ENCODE data around the gene LILRB5. TPM values are rescaled to one million over a fixed set of nuclear protein-coding genes. Genes with fewer than 3 reads are reported as not detected.
A peak's percentile ranks its signal among the peaks of the same experiment; 100 is the strongest.
"Not testable (repeated sequence)": the region's sequence is repeated elsewhere in the genome, so short reads cannot be mapped to it uniquely, and the experiment has no call there.

LILRB5 gene
- polyA plus RNA-seq, 3 donors, result 0.14 to 1.1 (median 0.17) TPM

DNA sequence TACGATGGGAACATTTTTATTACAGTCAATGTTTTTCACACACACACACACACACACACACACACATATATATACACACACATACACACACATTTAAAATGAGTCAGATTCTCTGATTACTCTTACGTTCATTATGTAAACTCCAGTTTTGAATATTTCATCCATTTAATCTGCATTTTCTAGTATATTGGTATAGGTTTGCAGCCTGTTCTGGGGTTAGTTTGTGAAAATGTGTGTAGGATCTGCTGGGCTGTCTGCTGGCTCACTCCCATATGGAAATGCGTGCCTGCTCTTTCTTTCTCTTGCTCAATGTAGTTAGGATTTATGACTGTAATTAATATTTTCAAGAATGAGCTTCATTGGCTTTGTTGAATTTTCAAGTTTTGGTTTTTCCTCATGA lies 16.7 kb upstream of the LILRB5 start:
- Mint-ChIP-seq H3K4me3 (no peak overlapping the region), H3K27ac (peak overlapping the region; percentile 80 to 100 (median 99)), H3K27me3 (ENCODE audit: low read depth in 3 of 3) (no peaks in the 10 kb centered on the region), H3K9me3 (peaks cover 0 to 3% (median 0%) of the 10 kb centered on the region in 7 donors), H3K36me3 (peaks cover 45 to 54% of the 10 kb centered on the region in 2 donors), H3K4me1 (peaks cover 85% of the 10 kb centered on the region)
- TF ChIP-seq, protein P1, sequence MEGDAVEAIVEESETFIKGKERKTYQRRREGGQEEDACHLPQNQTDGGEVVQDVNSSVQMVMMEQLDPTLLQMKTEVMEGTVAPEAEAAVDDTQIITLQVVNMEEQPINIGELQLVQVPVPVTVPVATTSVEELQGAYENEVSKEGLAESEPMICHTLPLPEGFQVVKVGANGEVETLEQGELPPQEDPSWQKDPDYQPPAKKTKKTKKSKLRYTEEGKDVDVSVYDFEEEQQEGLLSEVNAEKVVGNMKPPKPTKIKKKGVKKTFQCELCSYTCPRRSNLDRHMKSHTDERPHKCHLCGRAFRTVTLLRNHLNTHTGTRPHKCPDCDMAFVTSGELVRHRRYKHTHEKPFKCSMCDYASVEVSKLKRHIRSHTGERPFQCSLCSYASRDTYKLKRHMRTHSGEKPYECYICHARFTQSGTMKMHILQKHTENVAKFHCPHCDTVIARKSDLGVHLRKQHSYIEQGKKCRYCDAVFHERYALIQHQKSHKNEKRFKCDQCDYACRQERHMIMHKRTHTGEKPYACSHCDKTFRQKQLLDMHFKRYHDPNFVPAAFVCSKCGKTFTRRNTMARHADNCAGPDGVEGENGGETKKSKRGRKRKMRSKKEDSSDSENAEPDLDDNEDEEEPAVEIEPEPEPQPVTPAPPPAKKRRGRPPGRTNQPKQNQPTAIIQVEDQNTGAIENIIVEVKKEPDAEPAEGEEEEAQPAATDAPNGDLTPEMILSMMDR (IDR thresholded peaks at IDR 0.05), result no peak
- no peak overlapping the region for H3K4me3 ChIP-seq (replicated peaks in 1 of 3; ENCODE audit: low read depth in 2 of 3, low read length in 3 of 3)
- H3K9ac ChIP-seq (ENCODE audit: insufficient read depth, low read length, poor library complexity, severe bottlenecking), result no peak overlapping the region
- peaks cover 43% of the 10 kb centered on the region for H4K20me1 ChIP-seq (ENCODE audit: insufficient read depth, low read length)
- H3K27me3 ChIP-seq (ENCODE audit: control insufficient read depth in 2 of 2, insufficient read depth in 2 of 2, low read length in 2 of 2), result no peaks in the 10 kb centered on the region
- peaks cover 84 to 98% of the 10 kb centered on the region in 2 donors for H3K4me1 ChIP-seq (ENCODE audit: control insufficient read depth in 1 of 2, insufficient read depth in 2 of 2, low read length in 2 of 2)
- WGBS (ENCODE audit: insufficient coverage), result 100% methylated on average over 1 of the region's 3 CpGs
- H3K27ac ChIP-seq (ENCODE audit: low read depth in 1 of 2, low read length in 2 of 2), result peak overlapping the region; percentile 52 to 94
- no peak for DNase-seq
- no peak overlapping the region for H2AFZ ChIP-seq (ENCODE audit: insufficient read depth, low read depth, low read length, poor library complexity, severe bottlenecking)
- intact Hi-C loops (cut with micrococcal nuclease), result no loop called here
- H3K9me3 ChIP-seq (replicated peaks in 1 of 2; ENCODE audit: control insufficient read depth in 1 of 2, insufficient read depth in 1 of 2, low read length in 2 of 2), result no peaks in the 10 kb centered on the region
- no peak overlapping the region for H3K4me2 ChIP-seq (replicated peaks; ENCODE audit: extremely low read depth, low read length, poor library complexity, severe bottlenecking)
- peaks cover 23% of the 10 kb centered on the region for H3K79me2 ChIP-seq (ENCODE audit: insufficient read depth, low read length)
- H3K36me3 ChIP-seq (replicated peaks in 1 of 2; ENCODE audit: control insufficient read depth in 1 of 2, insufficient read depth in 2 of 2, low read length in 2 of 2), result peaks cover 49 to 53% of the 10 kb centered on the region in 2 donors

DNA sequence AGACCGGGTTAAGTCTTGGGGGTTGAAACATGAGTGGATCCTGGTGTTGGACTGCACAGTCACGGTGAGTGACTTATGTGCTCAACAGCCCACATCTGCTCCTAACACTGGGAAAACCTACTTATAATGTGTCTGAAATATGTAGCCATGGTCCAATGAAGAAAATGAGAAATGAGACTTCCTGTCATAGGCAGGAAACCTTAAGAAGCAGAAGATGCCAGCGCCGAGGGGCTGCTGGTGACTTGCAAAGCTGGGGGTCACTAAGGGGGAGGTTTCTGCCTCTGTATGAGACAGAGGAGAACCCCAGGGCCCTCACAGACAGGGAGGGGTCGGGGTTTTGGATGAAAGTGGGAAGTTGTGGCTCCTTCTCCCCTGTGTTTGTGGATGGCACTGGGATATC lies 15.1 kb upstream of the LILRB5 start:
- H3K9me3 Mint-ChIP-seq; H3K27me3 Mint-ChIP-seq (ENCODE audit: low read depth in 3 of 3); H2AFZ ChIP-seq (ENCODE audit: insufficient read depth, low read depth, low read length, poor library complexity, severe bottlenecking); H3K9me3 ChIP-seq (replicated peaks in 1 of 2; ENCODE audit: control insufficient read depth in 1 of 2, insufficient read depth in 1 of 2, low read length in 2 of 2); H3K79me2 ChIP-seq (ENCODE audit: insufficient read depth, low read length); intact Hi-C loops (cut with micrococcal nuclease); H3K27me3 ChIP-seq (ENCODE audit: control insufficient read depth in 2 of 2, insufficient read depth in 2 of 2, low read length in 2 of 2): not testable (repeated sequence)
- Mint-ChIP-seq H3K4me3 (peak overlapping the region; percentile 67 to 73), H3K27ac (peak overlapping the region; percentile 98 to 100 (median 99)), H3K4me1 (peaks cover 84% of the 10 kb centered on the region), H3K36me3 (peaks cover 35 to 39% of the 10 kb centered on the region in 2 donors)
- Histone ChIP-seq H3K4me2 (replicated peaks; ENCODE audit: extremely low read depth, low read length, poor library complexity, severe bottlenecking) (peak overlapping the region; percentile 56), H3K4me1 (ENCODE audit: control insufficient read depth in 1 of 2, insufficient read depth in 2 of 2, low read length in 2 of 2) (peaks cover 74 to 97% of the 10 kb centered on the region in 2 donors), H3K9ac (ENCODE audit: insufficient read depth, low read length, poor library complexity, severe bottlenecking) (peak overlapping the region; percentile 54), H3K4me3 (replicated peaks in 1 of 3; ENCODE audit: low read depth in 2 of 3, low read length in 3 of 3) (peak overlapping the region in 2 of 3 experiments; percentile 11 to 63), H3K27ac (ENCODE audit: low read depth in 1 of 2, low read length in 2 of 2) (peak overlapping the region; percentile 88 to 94), H3K36me3 (replicated peaks in 1 of 2; ENCODE audit: control insufficient read depth in 1 of 2, insufficient read depth in 2 of 2, low read length in 2 of 2) (peaks cover 35 to 37% of the 10 kb centered on the region in 2 donors), H4K20me1 (ENCODE audit: insufficient read depth, low read length) (peaks cover 27% of the 10 kb centered on the region)
- DNase-seq, result peak; percentile 67 to 82 (median 75)
- WGBS (ENCODE audit: insufficient coverage), result 0% methylated on average over 3 of the region's 5 CpGs

DNA sequence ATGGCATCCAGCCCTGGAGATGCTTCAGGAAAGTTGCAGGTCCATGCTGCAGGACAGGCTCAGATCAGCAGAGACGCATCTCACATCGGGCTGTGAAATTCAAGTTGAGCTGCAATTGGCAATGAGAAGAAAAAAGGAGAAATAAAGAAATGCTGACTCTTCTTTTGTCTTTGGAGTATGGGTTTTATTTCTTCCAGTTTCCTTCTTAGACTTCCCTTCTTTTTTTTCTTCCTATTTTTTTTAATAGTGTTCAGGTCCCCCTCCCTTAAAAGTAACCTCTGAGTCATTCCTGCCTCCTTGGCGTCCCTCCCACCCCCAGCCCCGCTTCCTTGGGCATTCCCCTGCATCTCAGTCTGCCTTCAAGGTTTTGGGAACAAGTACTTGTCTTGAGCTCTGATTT lies 14.5 kb upstream of the LILRB5 start:
- Histone ChIP-seq H4K20me1 (ENCODE audit: insufficient read depth, low read length) (peaks cover 21% of the 10 kb centered on the region), H3K36me3 (replicated peaks in 1 of 2; ENCODE audit: control insufficient read depth in 1 of 2, insufficient read depth in 2 of 2, low read length in 2 of 2) (peaks cover 29 to 31% of the 10 kb centered on the region in 2 donors), H3K27ac (ENCODE audit: low read depth in 1 of 2, low read length in 2 of 2) (peak overlapping the region; percentile 88 to 94), H3K4me3 (replicated peaks in 1 of 3; ENCODE audit: low read depth in 2 of 3, low read length in 3 of 3) (peak overlapping the region in 2 of 3 experiments; percentile 32 to 63), H3K4me2 (replicated peaks; ENCODE audit: extremely low read depth, low read length, poor library complexity, severe bottlenecking) (peak overlapping the region; percentile 56), H3K9ac (ENCODE audit: insufficient read depth, low read length, poor library complexity, severe bottlenecking) (peak overlapping the region; percentile 65), H3K4me1 (ENCODE audit: control insufficient read depth in 1 of 2, insufficient read depth in 2 of 2, low read length in 2 of 2) (peaks cover 72 to 96% of the 10 kb centered on the region in 2 donors)
- WGBS (ENCODE audit: insufficient coverage), result no CpG with 5 or more reads among the region's 4 CpGs
- Mint-ChIP-seq H3K36me3 (peaks cover 29 to 33% of the 10 kb centered on the region in 2 donors), H3K4me3 (peak overlapping the region; percentile 67 to 89), H3K4me1 (peaks cover 84% of the 10 kb centered on the region), H3K27ac (peak overlapping the region; percentile 98 to 100 (median 99))
- H2AFZ ChIP-seq (ENCODE audit: insufficient read depth, low read depth, low read length, poor library complexity, severe bottlenecking); H3K79me2 ChIP-seq (ENCODE audit: insufficient read depth, low read length); intact Hi-C loops (cut with micrococcal nuclease); H3K27me3 ChIP-seq (ENCODE audit: control insufficient read depth in 2 of 2, insufficient read depth in 2 of 2, low read length in 2 of 2); H3K9me3 Mint-ChIP-seq; H3K9me3 ChIP-seq (replicated peaks in 1 of 2; ENCODE audit: control insufficient read depth in 1 of 2, insufficient read depth in 1 of 2, low read length in 2 of 2); H3K27me3 Mint-ChIP-seq (ENCODE audit: low read depth in 3 of 3): not testable (repeated sequence)
- peak; percentile 73 to 93 (median 84) for DNase-seq

All from CD14-positive monocyte (primary cell).